GM18868 (cell line): Measurements from ENCODE around the gene SETD2.
"Not testable (repeated sequence)": the region's sequence is repeated elsewhere in the genome, so short reads cannot be mapped to it uniquely, and the experiment has no call there.

Experiments used
- ATAC-seq: cut with Tn5 transposase; IDR thresholded peaks from one replicate; pipeline ENCODE4 v1.9.1; 2021; ENCODE audit warnings: mild to moderate bottlenecking, moderate library complexity; ENCODE audit not compliant: unreplicated experiment

SETD2 gene

GRCh38 chr3:47041114-47041513 lies 122.8 kb downstream of the SETD2 start:
- ATAC-seq = no peak

GRCh38 chr3:47037302-47037701 lies 126.6 kb downstream of the SETD2 start:
- not testable (repeated sequence) for ATAC-seq

DNA sequence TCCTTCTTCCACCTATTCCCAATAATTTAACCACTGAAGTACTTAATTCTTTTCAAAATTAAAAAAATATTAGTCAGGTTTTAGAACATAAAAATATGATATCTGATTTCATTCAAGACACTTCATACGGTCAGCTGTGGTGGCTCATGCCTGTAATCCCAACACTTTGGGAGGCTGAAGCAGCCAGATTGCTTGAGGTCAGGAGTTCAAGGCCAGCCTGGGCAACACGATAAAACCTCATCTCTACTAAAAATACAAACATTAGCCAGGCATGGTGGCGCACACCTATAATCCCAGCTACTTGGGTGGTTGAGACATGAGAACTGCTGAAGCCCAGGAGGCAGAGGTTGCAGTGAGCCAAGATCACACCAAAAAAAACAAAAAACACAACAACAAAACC lies 127.8 kb downstream of the SETD2 start:
- no peak for ATAC-seq

GRCh38 chr3:47035645-47036044 lies 128.3 kb downstream of the SETD2 start:
- ATAC-seq = no peak

- ATAC-seq = no peak
These were observed 128.9 kb downstream of the SETD2 start for GRCh38 chr3:47034868-47035489.

DNA sequence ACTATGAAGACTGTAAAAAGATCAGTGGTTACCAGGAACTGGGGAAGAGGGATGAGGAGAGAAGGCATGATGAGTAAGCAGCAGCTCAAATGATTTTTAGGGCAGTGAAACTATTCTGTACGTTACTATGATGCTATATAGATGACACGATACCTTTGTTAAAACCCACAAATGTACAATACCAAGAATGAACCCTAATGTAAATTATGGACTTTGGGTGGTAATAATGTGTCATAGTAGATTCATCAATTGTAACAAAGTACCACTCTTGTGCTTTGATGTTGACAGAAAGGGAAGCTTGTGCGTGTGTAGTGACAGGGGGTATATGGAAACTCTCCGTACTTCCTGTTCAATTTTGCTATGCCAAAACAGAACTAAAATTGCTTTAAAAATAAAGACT lies 132.9 kb downstream of the SETD2 start:
- ATAC-seq = not testable (repeated sequence)

GRCh38 chr3:47028667-47029066 lies 135.2 kb downstream of the SETD2 start:
- no peak for ATAC-seq

GRCh38 chr3:47028146-47028545 lies 135.8 kb downstream of the SETD2 start:
- no peak for ATAC-seq

GRCh38 chr3:47026432-47026831 lies 137.5 kb downstream of the SETD2 start:
- ATAC-seq = not testable (repeated sequence)

DNA sequence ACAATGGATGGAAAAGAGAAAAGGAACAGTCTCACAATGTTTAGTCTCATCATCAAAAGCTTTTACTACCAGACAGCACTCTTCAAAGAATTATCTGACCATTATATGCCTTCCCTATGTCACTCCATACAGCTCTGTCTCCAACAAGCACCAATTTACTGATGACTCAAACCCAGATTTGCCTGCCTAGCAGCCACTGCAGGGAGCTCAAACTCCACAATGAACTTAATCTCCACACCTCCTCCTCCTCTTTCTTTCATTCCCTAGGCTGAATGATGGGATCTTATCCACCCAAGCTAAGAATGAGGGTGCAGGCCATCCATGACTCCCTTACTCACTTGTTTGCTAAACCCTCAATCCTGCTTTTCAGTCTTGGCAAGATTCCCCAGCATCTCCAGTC lies 139.0 kb downstream of the SETD2 start:
- no peak for ATAC-seq

- no peak for ATAC-seq
These were observed 141.3 kb downstream of the SETD2 start for GRCh38 chr3:47022641-47023071.

- ATAC-seq = no peak
These were observed 143.6 kb downstream of the SETD2 start for GRCh38 chr3:47020311-47020710.

DNA sequence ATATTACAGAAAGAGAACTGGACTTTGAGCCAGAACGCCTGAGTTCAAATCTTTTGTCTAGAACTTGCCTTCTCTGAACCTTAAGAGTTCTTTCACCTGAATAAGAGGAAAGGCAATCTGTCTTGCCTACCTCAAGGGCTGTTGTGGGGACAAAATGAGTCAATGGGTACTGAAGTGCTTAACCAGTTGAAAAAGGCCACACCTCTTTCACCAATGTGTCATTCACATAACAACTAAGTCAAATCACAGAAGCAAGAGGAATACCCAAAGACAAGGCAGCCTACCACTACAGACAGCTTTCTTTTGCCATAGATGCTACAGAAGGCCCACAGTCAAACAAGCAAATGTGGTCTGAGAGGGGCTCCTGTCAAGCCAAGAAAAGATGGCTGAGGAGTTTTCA lies 144.7 kb downstream of the SETD2 start:
- peak; percentile 68 for ATAC-seq

DNA sequence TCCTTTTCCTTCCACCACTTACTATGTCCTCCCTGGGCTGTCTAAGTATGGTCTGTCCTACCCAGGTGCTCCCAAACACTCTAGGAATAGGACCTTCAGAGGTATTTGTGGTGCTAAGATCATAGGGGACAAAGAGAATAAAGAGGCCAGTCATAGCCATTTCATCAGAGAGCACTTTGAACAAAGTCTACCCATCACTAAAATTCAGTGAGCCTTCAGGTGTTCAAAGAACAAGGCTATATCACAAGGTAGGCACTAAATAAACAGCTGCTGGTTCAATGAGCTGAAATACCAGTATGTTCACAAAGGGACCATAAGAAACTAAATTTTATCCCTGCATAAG lies 145.7 kb downstream of the SETD2 start:
- no peak for ATAC-seq

DNA sequence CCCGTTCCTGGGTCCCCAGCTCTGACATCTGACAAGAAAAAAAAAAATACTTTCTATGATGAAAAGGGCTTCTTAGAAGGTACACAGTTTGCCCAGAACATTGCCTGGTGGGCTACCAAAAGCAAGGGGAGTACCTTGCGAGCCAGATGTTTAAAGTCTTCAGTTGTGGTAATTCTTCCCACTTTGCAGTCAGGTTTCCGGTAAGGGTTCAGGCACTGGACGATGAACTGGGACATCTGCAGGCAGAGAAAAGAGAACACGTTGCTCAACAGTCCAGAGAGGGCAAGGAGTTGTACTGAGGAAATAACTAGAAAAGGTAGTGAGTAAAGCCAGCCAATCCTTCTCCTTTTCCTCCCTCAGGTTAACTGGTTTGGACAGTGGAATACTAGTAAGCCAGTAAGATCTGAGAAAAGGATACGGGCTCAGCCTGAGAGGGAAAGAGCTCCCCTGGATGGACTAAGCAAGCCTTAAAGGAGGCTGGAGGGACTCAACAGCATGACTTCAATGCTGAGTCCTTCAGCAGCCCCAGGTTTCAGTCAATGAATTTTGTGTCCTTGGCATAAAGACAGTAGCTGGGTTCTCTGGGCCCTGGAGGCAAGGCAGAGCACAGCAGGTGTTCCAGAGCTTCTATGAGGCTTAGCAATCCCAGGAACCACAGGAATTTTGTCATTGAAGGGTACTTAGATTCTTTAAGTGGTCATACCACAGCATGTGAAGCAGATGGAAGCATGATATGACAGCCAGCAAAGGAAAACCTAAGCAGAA lies 146.2 kb downstream of the SETD2 start:
- ATAC-seq = no peak

DNA sequence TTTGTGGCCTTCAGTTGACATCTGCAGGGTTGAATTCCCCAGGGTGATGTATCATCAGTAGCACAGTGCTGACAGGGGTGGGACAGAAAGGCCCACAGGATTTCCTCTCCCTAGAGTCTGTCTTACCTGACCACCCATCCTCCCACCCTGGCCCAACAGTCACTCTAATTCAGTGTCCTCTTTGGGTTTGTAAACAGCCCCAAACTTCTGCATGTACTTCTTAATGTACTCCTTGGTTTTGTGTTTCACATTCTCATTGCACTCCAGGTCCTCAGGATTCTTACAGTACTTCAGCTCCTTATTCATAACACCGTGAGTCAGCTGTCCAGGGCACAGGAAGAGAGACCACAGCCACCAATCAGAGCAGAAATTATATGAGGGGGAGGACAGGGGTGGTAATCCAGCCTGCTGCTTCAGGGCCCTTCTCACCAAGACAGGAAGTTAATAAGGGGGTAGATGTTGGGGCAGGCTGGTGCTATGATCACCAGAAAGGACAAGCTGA lies 146.9 kb downstream of the SETD2 start:
- ATAC-seq = peak; percentile 58

- no peak for ATAC-seq
These were observed 147.6 kb downstream of the SETD2 start for GRCh38 chr3:47016086-47016933.

- ATAC-seq = no peak
These were observed 148.8 kb downstream of the SETD2 start for GRCh38 chr3:47015151-47015550.

DNA sequence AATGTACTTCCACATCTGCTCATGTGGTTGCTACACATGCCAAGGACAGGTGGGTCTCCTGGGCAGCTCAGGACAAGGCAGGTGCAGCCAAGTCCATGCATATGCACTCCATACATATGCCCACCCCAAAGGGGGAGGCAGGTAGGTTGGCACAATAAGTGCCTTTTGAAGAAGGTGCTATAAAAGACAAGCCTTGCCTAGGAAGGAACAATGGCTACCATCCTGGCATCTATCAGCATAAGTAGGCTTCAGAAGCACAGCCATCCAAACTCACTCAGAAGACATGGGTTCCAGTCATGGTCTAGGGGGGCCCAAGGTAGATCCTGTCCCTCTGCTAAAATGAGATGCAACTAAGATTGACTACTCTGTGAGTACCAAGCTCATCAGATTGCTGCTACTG lies 149.9 kb downstream of the SETD2 start:
- no peak for ATAC-seq

GRCh38 chr3:47013231-47013630 lies 150.7 kb downstream of the SETD2 start:
- no peak for ATAC-seq
